Liver (tissue), 3 donors: ENCODE data around the gene AOPEP.

Source experiments
- FOXA2 ChIP-seq: IDR thresholded peaks from 2 replicates; pipeline ENCODE4 v1.6.1; 2016; ENCODE audit warnings: antibody characterized with exemption
- JUND ChIP-seq, 2 donors: IDR thresholded peaks; 2 replicates each; pipeline ENCODE4 v1.6.1; 2016; ENCODE audit warnings: antibody characterized with exemption in 2 of 2
- SP1 ChIP-seq: IDR thresholded peaks from 2 replicates; pipeline ENCODE4 v1.6.1; 2018; ENCODE audit warnings: antibody characterized with exemption, mild to moderate bottlenecking
- TF ChIP-seq, protein P1 (sequence below): fragments of 150-350 bp; IDR thresholded peaks from 2 replicates; pipeline ENCODE4 v1.5.1; 2017; ENCODE audit warnings: improper control_type of control experiment, low read depth, low read length; ENCODE audit not compliant: missing input control
- TF ChIP-seq, protein P2 (sequence below): IDR thresholded peaks from 2 replicates; pipeline ENCODE4 v1.6.1; 2016; ENCODE audit warnings: antibody characterized with exemption, mild to moderate bottlenecking
- donor health status: healthy.
- donor health status: healthy.

DNA sequence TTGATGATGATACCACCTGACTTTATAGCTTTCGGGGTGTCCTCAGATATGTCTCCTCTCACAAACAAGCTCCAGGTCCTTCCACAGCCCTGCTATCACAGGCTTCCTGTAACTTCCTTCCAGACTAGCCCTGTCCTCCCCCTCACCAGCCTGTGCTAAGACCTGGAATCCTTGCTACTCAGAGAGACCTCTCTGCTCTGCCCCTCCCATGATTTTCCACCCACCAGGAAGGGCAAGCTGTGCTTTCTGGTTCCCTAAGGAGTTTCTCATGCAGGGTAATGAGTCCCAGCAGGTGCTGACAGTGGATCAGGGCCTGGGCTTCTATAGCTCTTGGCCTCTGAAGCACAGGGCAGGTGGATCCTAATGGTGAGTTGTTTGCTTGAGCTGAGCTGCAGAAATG, 86.9 kb downstream of the AOPEP start:
- TF ChIP-seq, protein P1, sequence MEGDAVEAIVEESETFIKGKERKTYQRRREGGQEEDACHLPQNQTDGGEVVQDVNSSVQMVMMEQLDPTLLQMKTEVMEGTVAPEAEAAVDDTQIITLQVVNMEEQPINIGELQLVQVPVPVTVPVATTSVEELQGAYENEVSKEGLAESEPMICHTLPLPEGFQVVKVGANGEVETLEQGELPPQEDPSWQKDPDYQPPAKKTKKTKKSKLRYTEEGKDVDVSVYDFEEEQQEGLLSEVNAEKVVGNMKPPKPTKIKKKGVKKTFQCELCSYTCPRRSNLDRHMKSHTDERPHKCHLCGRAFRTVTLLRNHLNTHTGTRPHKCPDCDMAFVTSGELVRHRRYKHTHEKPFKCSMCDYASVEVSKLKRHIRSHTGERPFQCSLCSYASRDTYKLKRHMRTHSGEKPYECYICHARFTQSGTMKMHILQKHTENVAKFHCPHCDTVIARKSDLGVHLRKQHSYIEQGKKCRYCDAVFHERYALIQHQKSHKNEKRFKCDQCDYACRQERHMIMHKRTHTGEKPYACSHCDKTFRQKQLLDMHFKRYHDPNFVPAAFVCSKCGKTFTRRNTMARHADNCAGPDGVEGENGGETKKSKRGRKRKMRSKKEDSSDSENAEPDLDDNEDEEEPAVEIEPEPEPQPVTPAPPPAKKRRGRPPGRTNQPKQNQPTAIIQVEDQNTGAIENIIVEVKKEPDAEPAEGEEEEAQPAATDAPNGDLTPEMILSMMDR, result no peak
- TF ChIP-seq, protein P2, sequence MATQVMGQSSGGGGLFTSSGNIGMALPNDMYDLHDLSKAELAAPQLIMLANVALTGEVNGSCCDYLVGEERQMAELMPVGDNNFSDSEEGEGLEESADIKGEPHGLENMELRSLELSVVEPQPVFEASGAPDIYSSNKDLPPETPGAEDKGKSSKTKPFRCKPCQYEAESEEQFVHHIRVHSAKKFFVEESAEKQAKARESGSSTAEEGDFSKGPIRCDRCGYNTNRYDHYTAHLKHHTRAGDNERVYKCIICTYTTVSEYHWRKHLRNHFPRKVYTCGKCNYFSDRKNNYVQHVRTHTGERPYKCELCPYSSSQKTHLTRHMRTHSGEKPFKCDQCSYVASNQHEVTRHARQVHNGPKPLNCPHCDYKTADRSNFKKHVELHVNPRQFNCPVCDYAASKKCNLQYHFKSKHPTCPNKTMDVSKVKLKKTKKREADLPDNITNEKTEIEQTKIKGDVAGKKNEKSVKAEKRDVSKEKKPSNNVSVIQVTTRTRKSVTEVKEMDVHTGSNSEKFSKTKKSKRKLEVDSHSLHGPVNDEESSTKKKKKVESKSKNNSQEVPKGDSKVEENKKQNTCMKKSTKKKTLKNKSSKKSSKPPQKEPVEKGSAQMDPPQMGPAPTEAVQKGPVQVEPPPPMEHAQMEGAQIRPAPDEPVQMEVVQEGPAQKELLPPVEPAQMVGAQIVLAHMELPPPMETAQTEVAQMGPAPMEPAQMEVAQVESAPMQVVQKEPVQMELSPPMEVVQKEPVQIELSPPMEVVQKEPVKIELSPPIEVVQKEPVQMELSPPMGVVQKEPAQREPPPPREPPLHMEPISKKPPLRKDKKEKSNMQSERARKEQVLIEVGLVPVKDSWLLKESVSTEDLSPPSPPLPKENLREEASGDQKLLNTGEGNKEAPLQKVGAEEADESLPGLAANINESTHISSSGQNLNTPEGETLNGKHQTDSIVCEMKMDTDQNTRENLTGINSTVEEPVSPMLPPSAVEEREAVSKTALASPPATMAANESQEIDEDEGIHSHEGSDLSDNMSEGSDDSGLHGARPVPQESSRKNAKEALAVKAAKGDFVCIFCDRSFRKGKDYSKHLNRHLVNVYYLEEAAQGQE, result no peak
- no peak for TF ChIP-seq JUND (IDR thresholded peaks at IDR 0.05)
- TF ChIP-seq FOXA2, result no peak
- no peak for TF ChIP-seq SP1
